HepG2 (cell line): Measurements from ENCODE around the gene SMPD3. TPM values are rescaled to one million over a fixed set of nuclear protein-coding genes. Genes with fewer than 3 reads are reported as not detected.
A peak's percentile ranks its signal among the peaks of the same experiment; 100 is the strongest.

ENCODE experiments used
- ATAC-seq: fragments of 200-7000 bp; cut with Tn5 transposase; 3 replicates; pipeline ENCODE4 v1.9.1; 2020; ENCODE audit warnings: mild to moderate bottlenecking, moderate library complexity
- BruUV-seq: library from RNA; stranded (reverse); fragments of 400-500 nt; replicated peaks from 2 replicates; lab custom pipeline; 2021; lab: Mats Ljungman, UMichigan
- CTCF ChIA-PET: fragments of 300-600 bp; formaldehyde crosslinking; extraction: SDS; loops from one replicate; lab custom pipeline; 2021; ENCODE audit warnings: low total read pairs, inconsistent platforms, low intra/inter-chr PET ratio; lab: Yijun Ruan, JAX
- POLR2A ChIA-PET: fragments of 350-600 bp; sonication (Branson Sonifier 250); formaldehyde crosslinking; loops from one replicate; lab custom pipeline; 2020; ENCODE audit warnings: antibody characterized with exemption, inconsistent platforms; lab: Yijun Ruan, JAX
- DNase-seq: peaks from one replicate; pipeline ENCODE4 v3.0.0-alpha.2; 2015; ENCODE audit warnings: low spot score
- FAIRE-seq: peaks from 3 replicates; lab custom pipeline; 2011; peaks lifted over from hg19 to GRCh38; lab: Jason Lieb, UNC
- H2AFZ ChIP-seq: one replicate; pipeline ENCODE4 v1.6.1; 2011; ENCODE audit warnings: low read length, inconsistent platforms
- H3K27ac ChIP-seq: fragments of 300-600 bp; 3 replicates; pipeline ENCODE4 v1.8.0; 2011; ENCODE audit warnings: mixed run types, mild to moderate bottlenecking, mixed read lengths, low read length, inconsistent platforms; ENCODE audit not compliant: insufficient read depth; ENCODE audit errors: extremely low read length
- H3K27me3 ChIP-seq, 2 experiments: fragments of 200-600 bp in 1 of 2; 2 replicates in 1 of 2; 3 replicates in 1 of 2; pipeline versions ENCODE4 v1.6.0 to v1.8.0; 2011; ENCODE audit warnings: low read length in 2 of 2, mild to moderate bottlenecking in 2 of 2, moderate library complexity in 2 of 2, inconsistent platforms in 1 of 2; ENCODE audit not compliant: insufficient read depth in 2 of 2, control insufficient read depth in 1 of 2
- H3K36me3 ChIP-seq, 2 experiments: fragments of 200-600 bp in 1 of 2; replicated peaks in 1 of 2; 2 replicates in 1 of 2; 3 replicates in 1 of 2; pipeline versions ENCODE4 v1.5.1 to v1.8.0; 2011; ENCODE audit warnings: low read length in 2 of 2, inconsistent platforms in 1 of 2; ENCODE audit not compliant: insufficient read depth in 2 of 2, control insufficient read depth in 1 of 2
- H3K4me1 ChIP-seq: 2 replicates; pipeline ENCODE4 v1.5.1; 2012; ENCODE audit warnings: low read length, inconsistent platforms; ENCODE audit not compliant: insufficient read depth
- H3K4me2 ChIP-seq: 2 replicates; pipeline ENCODE4 v1.6.0; 2011; ENCODE audit warnings: low read depth, low read length, inconsistent platforms
- H3K4me3 ChIP-seq, 3 experiments: fragments of 200-600 bp in 1 of 3; sonication (generic), shearing (Covaris generic) in 1 of 3; replicated peaks in 1 of 3; 2 replicates each; pipeline ENCODE4 v1.5.1; 2011 to 2016; ENCODE audit warnings: low read length in 3 of 3, inconsistent platforms in 2 of 3, low read depth in 2 of 3, mild to moderate bottlenecking in 2 of 3, control low read depth in 1 of 3, mixed read lengths in 1 of 3; ENCODE audit not compliant: insufficient read depth in 1 of 3
- H3K79me2 ChIP-seq: one replicate; pipeline ENCODE4 v1.6.1; 2011; ENCODE audit warnings: low read length, inconsistent platforms; ENCODE audit not compliant: insufficient read depth
- H3K9ac ChIP-seq: 2 replicates; pipeline ENCODE4 v1.6.0; 2011; ENCODE audit warnings: mild to moderate bottlenecking, low read depth, low read length, inconsistent platforms; ENCODE audit not compliant: insufficient read depth
- H3K9me3 ChIP-seq: 2 replicates; pipeline ENCODE4 v1.5.1; 2012; ENCODE audit warnings: mild to moderate bottlenecking, low read length
- H4K20me1 ChIP-seq: 2 replicates; pipeline ENCODE4 v1.6.0; 2011; ENCODE audit warnings: inconsistent platforms, mild to moderate bottlenecking, low read length, moderate library complexity; ENCODE audit not compliant: insufficient read depth
- BRD4 ChIP-seq: sonication (generic); formaldehyde crosslinking; IDR thresholded peaks from 2 replicates; pipeline ENCODE4 v1.4.0; 2020; ENCODE audit warnings: missing genetic modification reagents
- CHCHD3 ChIP-seq: sonication (generic); formaldehyde crosslinking; IDR thresholded peaks from 2 replicates; pipeline ENCODE4 v1.8.0; 2022; ENCODE audit warnings: mild to moderate bottlenecking, missing genetic modification reagents, moderate library complexity
- CREB1 ChIP-seq, 2 experiments: fragments of 450-650 bp in 1 of 2; IDR thresholded peaks; 2 replicates each; pipeline ENCODE4 v1.6.1; 2016 to 2017; ENCODE audit warnings: control low read depth in 1 of 2, mild to moderate bottlenecking in 1 of 2, missing compliant biosample characterization in 1 of 2, missing genetic modification characterization in 1 of 2
- KLF16 ChIP-seq, 2 experiments: sonication (generic) in 1 of 2; formaldehyde crosslinking in 1 of 2; IDR thresholded peaks; 2 replicates each; pipeline versions ENCODE4 v1.6.1 to v1.8.0; 2016 to 2023; ENCODE audit warnings: missing genetic modification reagents in 2 of 2, missing compliant biosample characterization in 1 of 2
- PCBP1 ChIP-seq: fragments of 200-400 bp; formaldehyde crosslinking; IDR thresholded peaks from 2 replicates; pipeline ENCODE4 v1.6.1; 2017; ENCODE audit warnings: mild to moderate bottlenecking, low read depth, low read length, borderline replicate concordance
- RAD21 ChIP-seq: fragments of 450-650 bp; formaldehyde crosslinking; IDR thresholded peaks from 2 replicates; pipeline ENCODE4 v1.5.0; 2020; ENCODE audit warnings: mild to moderate bottlenecking
- RBFOX2 ChIP-seq: fragments of 200-400 bp; formaldehyde crosslinking; IDR thresholded peaks from 2 replicates; pipeline ENCODE4 v1.6.1; 2017; ENCODE audit warnings: low read depth, mild to moderate bottlenecking, low read length
- ZNF3 ChIP-seq: IDR thresholded peaks from 2 replicates; pipeline ENCODE4 v1.7.0; 2017; ENCODE audit warnings: inconsistent platforms
- ZNF317 ChIP-seq: sonication (generic); formaldehyde crosslinking; IDR thresholded peaks from 2 replicates; pipeline ENCODE4 v1.5.0; 2020; ENCODE audit warnings: mild to moderate bottlenecking, missing genetic modification reagents
- ZNF383 ChIP-seq: sonication (generic); formaldehyde crosslinking; IDR thresholded peaks from 2 replicates; pipeline ENCODE4 v1.4.0; 2020; ENCODE audit warnings: missing genetic modification reagents, mild to moderate bottlenecking, borderline replicate concordance
- ZNF724P ChIP-seq: sonication (generic); formaldehyde crosslinking; IDR thresholded peaks from 2 replicates; pipeline ENCODE4 v1.8.0; 2022; ENCODE audit warnings: missing genetic modification reagents, borderline replicate concordance
- WGBS: methylation state at CpG from one replicate; pipeline ENCODE4 v1.1.6; 2017; ENCODE audit warnings: low lambda C conversion rate; 5-methylcytosine and 5-hydroxymethylcytosine counted together
- in situ Hi-C: cut with HindIII; loops from 2 replicates; pipeline ENCODE4 v1.10.0; 2017; ENCODE audit warnings: low pct_unique_long_range_greater_than_20kb; ENCODE audit not compliant: extremely low pct_ligation_motif_present
- intact Hi-C: fragments of 100-400 bp; cut with micrococcal nuclease; formaldehyde crosslinking; loops from one replicate; pipeline ENCODE4 v1.10.0; 2022; ENCODE audit not compliant: unreplicated experiment
- polyA plus RNA-seq, 8 experiments: library from polyadenylated mRNA; depleted of rRNA in 3 of 8; stranded (reverse) in 7 of 8; unstranded in 1 of 8; fragments of >200 nt; fragmentation: Illumina TruSeq in 4 of 8; extraction: Trizol in 4 of 8; gene quantifications; 2 replicates each; pipeline versions ENCODE4 v1.2.1 to v1.2.3, GENCODE V29; 2011 to 2016; ENCODE audit warnings: low read depth in 4 of 8, missing spikeins in 1 of 8, mixed read lengths in 1 of 8; ENCODE audit not compliant: insufficient read depth in 1 of 8
- total RNA-seq, 5 experiments: library from RNA; depleted of rRNA; stranded (reverse); fragments of >200 nt; fragmentation: Illumina TruSeq; extraction: Trizol; gene quantifications; 2 replicates each; pipeline ENCODE4 v1.2.3, GENCODE V29; 2016; ENCODE audit warnings: low read depth in 1 of 5
- TF ChIP-seq, protein P1 (sequence below): sonication (generic); formaldehyde crosslinking; IDR thresholded peaks from 2 replicates; pipeline ENCODE4 v1.5.0; 2020; ENCODE audit warnings: missing genetic modification reagents
- TF ChIP-seq, protein P2 (sequence below): sonication (generic); formaldehyde crosslinking; IDR thresholded peaks from 2 replicates; pipeline ENCODE4 v1.4.0; 2020; ENCODE audit warnings: missing genetic modification reagents
- TF ChIP-seq, protein P3 (sequence below): sonication (generic); formaldehyde crosslinking; IDR thresholded peaks from 2 replicates; pipeline ENCODE4 v1.9.0; 2021; ENCODE audit warnings: missing genetic modification reagents, mild to moderate bottlenecking, borderline replicate concordance

Gene SMPD3
- total and polyA plus RNA-seq, 2 of the 13 experiments (the other 11 are each of a cell fraction or from before 2014, with no cell fraction given), result 0.07 to 0.32 TPM

DNA sequence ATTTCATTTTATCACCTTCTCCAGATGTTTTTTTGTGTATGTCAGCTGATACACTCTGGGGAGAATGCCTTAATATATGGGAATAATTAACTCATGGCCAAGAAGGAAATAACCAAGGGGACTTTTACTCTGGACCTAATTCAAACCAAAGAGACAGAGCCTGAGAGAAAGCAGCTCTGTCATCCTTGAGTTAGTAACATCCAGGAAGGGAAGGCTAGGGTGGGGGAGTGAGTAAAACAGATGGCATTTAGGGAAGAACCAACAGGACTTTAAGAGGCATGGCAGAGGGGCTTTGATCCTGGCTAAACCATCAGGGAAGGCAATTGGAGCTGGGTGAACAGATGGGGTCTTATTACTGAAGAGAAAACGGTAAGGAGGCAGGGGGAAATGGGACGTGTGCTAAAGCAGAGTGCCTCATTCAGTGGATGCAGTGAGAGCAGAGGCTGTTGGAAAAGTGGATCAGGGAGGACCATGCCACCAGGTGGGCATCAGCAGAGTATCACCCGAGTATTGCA lies 2.5 kb upstream of the SMPD3 start (continued):
- TF ChIP-seq, protein P1, sequence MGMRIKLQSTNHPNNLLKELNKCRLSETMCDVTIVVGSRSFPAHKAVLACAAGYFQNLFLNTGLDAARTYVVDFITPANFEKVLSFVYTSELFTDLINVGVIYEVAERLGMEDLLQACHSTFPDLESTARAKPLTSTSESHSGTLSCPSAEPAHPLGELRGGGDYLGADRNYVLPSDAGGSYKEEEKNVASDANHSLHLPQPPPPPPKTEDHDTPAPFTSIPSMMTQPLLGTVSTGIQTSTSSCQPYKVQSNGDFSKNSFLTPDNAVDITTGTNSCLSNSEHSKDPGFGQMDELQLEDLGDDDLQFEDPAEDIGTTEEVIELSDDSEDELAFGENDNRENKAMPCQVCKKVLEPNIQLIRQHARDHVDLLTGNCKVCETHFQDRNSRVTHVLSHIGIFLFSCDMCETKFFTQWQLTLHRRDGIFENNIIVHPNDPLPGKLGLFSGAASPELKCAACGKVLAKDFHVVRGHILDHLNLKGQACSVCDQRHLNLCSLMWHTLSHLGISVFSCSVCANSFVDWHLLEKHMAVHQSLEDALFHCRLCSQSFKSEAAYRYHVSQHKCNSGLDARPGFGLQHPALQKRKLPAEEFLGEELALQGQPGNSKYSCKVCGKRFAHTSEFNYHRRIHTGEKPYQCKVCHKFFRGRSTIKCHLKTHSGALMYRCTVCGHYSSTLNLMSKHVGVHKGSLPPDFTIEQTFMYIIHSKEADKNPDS (CRISPR knock-in tag), result no peak
- TF ChIP-seq CREB1 (IDR thresholded peaks at IDR 0.05), result no peak
- no peak for TF ChIP-seq CREB1 (CRISPR knock-in tag; IDR thresholded peaks at IDR 0.05)

DNA sequence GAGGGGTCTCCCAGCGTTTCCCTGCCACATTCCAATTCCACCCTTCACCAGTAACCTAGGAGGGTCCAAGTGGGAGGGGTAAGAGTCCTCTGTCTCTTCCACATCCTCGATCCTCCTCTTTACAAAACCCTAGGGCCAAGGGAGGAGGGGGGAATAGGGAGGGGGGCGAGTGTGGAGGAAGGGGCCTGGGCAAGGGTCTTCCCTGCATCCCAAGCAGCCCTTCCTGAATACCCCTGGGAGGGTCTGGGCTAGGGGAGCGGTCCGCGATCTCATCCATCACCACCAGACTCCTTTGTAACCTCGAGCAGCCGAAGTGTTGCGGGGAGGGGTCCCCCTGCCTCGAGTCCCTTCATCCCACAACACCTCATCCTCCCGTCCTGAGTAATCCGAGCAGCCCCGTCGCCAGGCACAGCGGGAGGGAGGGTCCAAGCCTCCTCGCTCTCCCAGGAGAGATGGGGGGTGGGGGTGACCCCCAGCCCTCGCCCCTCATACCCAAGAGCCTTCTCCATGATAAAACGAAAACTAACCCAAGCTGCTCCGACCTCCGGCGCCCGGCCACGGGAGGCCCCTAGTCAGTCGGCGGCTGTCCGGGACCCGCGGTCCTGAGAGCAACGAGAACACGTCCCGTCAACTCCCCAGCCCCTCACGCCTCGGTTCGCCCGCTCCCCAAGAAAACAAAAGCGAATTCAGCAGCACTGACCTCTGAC lies 502 bp downstream of the SMPD3 start:
- peaks cover 4% of the 10 kb centered on the region; the same call in 1 of the 2 replicates for H4K20me1 ChIP-seq
- no peaks in the 10 kb centered on the region for H3K36me3 ChIP-seq
- no peaks in the 10 kb centered on the region for H3K9me3 ChIP-seq
- ATAC-seq (peak; percentile 43), DNase-seq (no peak), FAIRE-seq (no peak)
- H3K27me3 ChIP-seq, result no peaks in the 10 kb centered on the region; a peak in 1 of 5 replicates
- in situ Hi-C loops (loop anchor here (5.0 kb wide), 1 partner anchor 64 kb away; no protein-coding TSS in a partner anchor), intact Hi-C loops (loop anchor here (10.0 kb wide), 1 partner anchor 63 kb away; no protein-coding TSS in a partner anchor)
- ChIA-PET CTCF (no interaction called here), POLR2A (interaction anchor here (0.8 to 1.5 kb wide), 2 partner anchors 82 to 966 kb away, joined by 3 to 6 read pairs; no protein-coding TSS in a partner anchor)
- H2AFZ ChIP-seq, result no peak overlapping the region
- peak overlapping the region; percentile 88 for H3K4me2 ChIP-seq
- no peaks in the 10 kb centered on the region for H3K79me2 ChIP-seq
- H3K4me3 ChIP-seq, result peak overlapping the region; percentile 41 to 70 (median 53)
- no TSS peak for BruUV-seq
- H3K4me1 ChIP-seq, result peaks cover 9% of the 10 kb centered on the region
- no peak overlapping the region for H3K27ac ChIP-seq
- WGBS, result 25% methylated on average over 10 of the region's 36 CpGs
- no peak overlapping the region for H3K9ac ChIP-seq
- TF ChIP-seq ZNF3 (CRISPR knock-in tag) (no peak), PCBP1 (0 out of 2 replicates have a peak, but pooled peaks have one; percentile 25), ZNF383 (CRISPR knock-in tag) (no peak), RBFOX2 (no peak), ZNF317 (peak; percentile 6; the same call in 1 of the 2 replicates), CHCHD3 (CRISPR knock-in tag) (0 out of 2 replicates have a peak, but pooled peaks have one; percentile 77), KLF16 (CRISPR knock-in tag; IDR thresholded peaks at IDR 0.05) (no peak), ZNF724P (CRISPR knock-in tag) (0 out of 2 replicates have a peak, but pooled peaks have one; percentile 21), RAD21 (CRISPR knock-in tag) (peak; percentile 42; the same call in 1 of the 2 replicates), BRD4 (CRISPR knock-in tag) (0 out of 2 replicates have a peak, but pooled peaks have one; percentile 12)
- TF ChIP-seq, protein P2, sequence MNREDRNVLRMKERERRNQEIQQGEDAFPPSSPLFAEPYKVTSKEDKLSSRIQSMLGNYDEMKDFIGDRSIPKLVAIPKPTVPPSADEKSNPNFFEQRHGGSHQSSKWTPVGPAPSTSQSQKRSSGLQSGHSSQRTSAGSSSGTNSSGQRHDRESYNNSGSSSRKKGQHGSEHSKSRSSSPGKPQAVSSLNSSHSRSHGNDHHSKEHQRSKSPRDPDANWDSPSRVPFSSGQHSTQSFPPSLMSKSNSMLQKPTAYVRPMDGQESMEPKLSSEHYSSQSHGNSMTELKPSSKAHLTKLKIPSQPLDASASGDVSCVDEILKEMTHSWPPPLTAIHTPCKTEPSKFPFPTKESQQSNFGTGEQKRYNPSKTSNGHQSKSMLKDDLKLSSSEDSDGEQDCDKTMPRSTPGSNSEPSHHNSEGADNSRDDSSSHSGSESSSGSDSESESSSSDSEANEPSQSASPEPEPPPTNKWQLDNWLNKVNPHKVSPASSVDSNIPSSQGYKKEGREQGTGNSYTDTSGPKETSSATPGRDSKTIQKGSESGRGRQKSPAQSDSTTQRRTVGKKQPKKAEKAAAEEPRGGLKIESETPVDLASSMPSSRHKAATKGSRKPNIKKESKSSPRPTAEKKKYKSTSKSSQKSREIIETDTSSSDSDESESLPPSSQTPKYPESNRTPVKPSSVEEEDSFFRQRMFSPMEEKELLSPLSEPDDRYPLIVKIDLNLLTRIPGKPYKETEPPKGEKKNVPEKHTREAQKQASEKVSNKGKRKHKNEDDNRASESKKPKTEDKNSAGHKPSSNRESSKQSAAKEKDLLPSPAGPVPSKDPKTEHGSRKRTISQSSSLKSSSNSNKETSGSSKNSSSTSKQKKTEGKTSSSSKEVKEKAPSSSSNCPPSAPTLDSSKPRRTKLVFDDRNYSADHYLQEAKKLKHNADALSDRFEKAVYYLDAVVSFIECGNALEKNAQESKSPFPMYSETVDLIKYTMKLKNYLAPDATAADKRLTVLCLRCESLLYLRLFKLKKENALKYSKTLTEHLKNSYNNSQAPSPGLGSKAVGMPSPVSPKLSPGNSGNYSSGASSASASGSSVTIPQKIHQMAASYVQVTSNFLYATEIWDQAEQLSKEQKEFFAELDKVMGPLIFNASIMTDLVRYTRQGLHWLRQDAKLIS, result no peak
- TF ChIP-seq, protein P3, sequence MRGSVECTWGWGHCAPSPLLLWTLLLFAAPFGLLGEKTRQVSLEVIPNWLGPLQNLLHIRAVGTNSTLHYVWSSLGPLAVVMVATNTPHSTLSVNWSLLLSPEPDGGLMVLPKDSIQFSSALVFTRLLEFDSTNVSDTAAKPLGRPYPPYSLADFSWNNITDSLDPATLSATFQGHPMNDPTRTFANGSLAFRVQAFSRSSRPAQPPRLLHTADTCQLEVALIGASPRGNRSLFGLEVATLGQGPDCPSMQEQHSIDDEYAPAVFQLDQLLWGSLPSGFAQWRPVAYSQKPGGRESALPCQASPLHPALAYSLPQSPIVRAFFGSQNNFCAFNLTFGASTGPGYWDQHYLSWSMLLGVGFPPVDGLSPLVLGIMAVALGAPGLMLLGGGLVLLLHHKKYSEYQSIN (CRISPR knock-in tag), result 0 out of 2 replicates have a peak, but pooled peaks have one; percentile 39
